Astrocyte (in vitro differentiated cells and primary cell): ENCODE measurements around the gene PTPN6. TPM values are rescaled to one million over a fixed set of nuclear protein-coding genes. Genes with fewer than 3 reads are reported as not detected.

Experiments used
- DNase-seq: peaks from one replicate; pipeline ENCODE4 v3.0.0-alpha.2; 2010; ENCODE audit warnings: low read depth
- FAIRE-seq: peaks from 2 replicates; lab custom pipeline; 2011; peaks lifted over from hg19 to GRCh38; lab: Jason Lieb, UNC
- H2AFZ ChIP-seq: 2 replicates; pipeline ENCODE4 v1.6.0; 2012; ENCODE audit warnings: low read depth, low read length, inconsistent platforms
- H3K27ac ChIP-seq: 2 replicates; pipeline ENCODE4 v1.5.1; 2011; ENCODE audit warnings: low read depth, low read length, inconsistent platforms
- H3K27me3 ChIP-seq: 2 replicates; pipeline ENCODE4 v1.6.0; 2011; ENCODE audit warnings: low read length, inconsistent platforms; ENCODE audit not compliant: insufficient read depth
- H3K36me3 ChIP-seq: 2 replicates; pipeline ENCODE4 v1.5.1; 2011; ENCODE audit warnings: low read length, inconsistent platforms; ENCODE audit not compliant: insufficient read depth
- H3K4me1 ChIP-seq: 2 replicates; pipeline ENCODE4 v1.5.1; 2011; ENCODE audit warnings: low read length, inconsistent platforms; ENCODE audit not compliant: insufficient read depth
- H3K4me2 ChIP-seq: 2 replicates; pipeline ENCODE4 v1.6.0; 2012; ENCODE audit warnings: low read length, inconsistent platforms
- H3K4me3 ChIP-seq: 2 replicates; pipeline ENCODE4 v1.5.1; 2011; ENCODE audit warnings: low read depth, mild to moderate bottlenecking, low read length, inconsistent platforms; ENCODE audit not compliant: insufficient read depth
- H3K79me2 ChIP-seq: 2 replicates; pipeline ENCODE4 v1.6.0; 2012; ENCODE audit warnings: mild to moderate bottlenecking, low read length, inconsistent platforms; ENCODE audit not compliant: insufficient read depth
- H3K9ac ChIP-seq: 2 replicates; pipeline ENCODE4 v1.6.0; 2012; ENCODE audit warnings: mild to moderate bottlenecking, low read length, inconsistent platforms
- H3K9me3 ChIP-seq: 2 replicates; pipeline ENCODE4 v1.5.1; 2012; ENCODE audit warnings: low read depth, mild to moderate bottlenecking, low read length, inconsistent platforms; ENCODE audit not compliant: insufficient read depth
- H4K20me1 ChIP-seq: 2 replicates; pipeline ENCODE4 v1.6.0; 2012; ENCODE audit warnings: low read length, inconsistent platforms; ENCODE audit not compliant: insufficient read depth
- H3K27ac Mint-ChIP-seq: one replicate; pipeline ENCODE4 v1.8.0; 2021; ENCODE audit warnings: mild to moderate bottlenecking, mixed read lengths; ENCODE audit not compliant: unreplicated experiment
- H3K27me3 Mint-ChIP-seq: one replicate; pipeline ENCODE4 v1.8.0; 2021; ENCODE audit warnings: low read depth, mixed read lengths; ENCODE audit not compliant: unreplicated experiment
- H3K36me3 Mint-ChIP-seq: one replicate; pipeline ENCODE4 v1.8.0; 2021; ENCODE audit warnings: low read depth, mixed read lengths; ENCODE audit not compliant: unreplicated experiment
- H3K4me1 Mint-ChIP-seq: one replicate; pipeline ENCODE4 v1.8.0; 2021; ENCODE audit warnings: low read depth, mixed read lengths; ENCODE audit not compliant: unreplicated experiment
- H3K4me3 Mint-ChIP-seq: one replicate; pipeline ENCODE4 v1.8.0; 2021; ENCODE audit warnings: mild to moderate bottlenecking, moderate library complexity, mixed read lengths; ENCODE audit not compliant: unreplicated experiment
- H3K9me3 Mint-ChIP-seq: one replicate; pipeline ENCODE4 v1.8.0; 2021; ENCODE audit warnings: mild to moderate bottlenecking, mixed read lengths; ENCODE audit not compliant: unreplicated experiment
- CTCF ChIP-seq: IDR thresholded peaks from 2 replicates; pipeline ENCODE4 v1.5.1; 2011; ENCODE audit warnings: low read depth, mild to moderate bottlenecking, inconsistent platforms, low read length, moderate library complexity; ENCODE audit not compliant: insufficient read depth
- EZH2 ChIP-seq: IDR thresholded peaks from 2 replicates; pipeline ENCODE4 v1.6.1; 2012; ENCODE audit warnings: mild to moderate bottlenecking, low read length, inconsistent platforms; ENCODE audit not compliant: insufficient read depth
- total RNA-seq: library from RNA; stranded (reverse); gene quantifications from 2 replicates; pipeline ENCODE4 v1.2.1, GENCODE V29; 2021

PTPN6 gene
- total RNA-seq, 1 donor from 2014 or later: 8.9 TPM

GRCh38 chr12:7004287-7004803, 53.2 kb downstream of the PTPN6 start:
- Histone ChIP-seq H3K36me3 (peaks cover 2% of the 10 kb centered on the region), H4K20me1 (peaks cover 8% of the 10 kb centered on the region), H3K4me3 (no peak overlapping the region), H2AFZ (no peak overlapping the region), H3K4me1 (no peaks in the 10 kb centered on the region), H3K27me3 (no peaks in the 10 kb centered on the region), H3K9me3 (no peaks in the 10 kb centered on the region), H3K79me2 (no peaks in the 10 kb centered on the region), H3K4me2 (no peak overlapping the region), H3K27ac (no peak overlapping the region), H3K9ac (no peak overlapping the region)
- FAIRE-seq (no peak), DNase-seq (no peak)
- TF ChIP-seq CTCF: no peak
- no peak for TF ChIP-seq EZH2
- Mint-ChIP-seq H3K36me3 (no peaks in the 10 kb centered on the region), H3K4me1 (no peaks in the 10 kb centered on the region), H3K4me3 (no peak overlapping the region), H3K27ac (no peak overlapping the region), H3K9me3 (no peaks in the 10 kb centered on the region), H3K27me3 (no peaks in the 10 kb centered on the region)

DNA sequence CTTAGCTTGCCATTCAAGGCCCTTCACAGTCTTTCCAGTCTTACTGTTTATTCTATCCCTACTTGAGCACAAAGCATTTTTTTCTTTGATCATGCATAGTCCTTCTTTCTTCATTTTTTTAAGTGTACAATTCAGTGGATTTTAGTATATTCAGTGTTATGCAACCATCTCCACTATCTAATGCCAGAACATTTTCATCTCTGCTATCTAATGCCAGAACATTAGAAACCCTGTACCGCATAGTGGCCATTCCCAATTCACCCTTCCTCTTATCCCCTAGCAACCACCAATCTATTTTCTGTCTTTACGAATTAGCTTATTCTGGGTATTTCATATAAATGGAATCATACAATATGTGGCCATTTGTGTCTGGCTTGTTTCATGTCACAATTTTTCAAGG, 53.7 kb downstream of the PTPN6 start:
- no peak overlapping the region for H2AFZ ChIP-seq
- Mint-ChIP-seq H3K4me3 (no peak overlapping the region), H3K4me1 (no peaks in the 10 kb centered on the region), H3K9me3 (no peaks in the 10 kb centered on the region), H3K36me3 (no peaks in the 10 kb centered on the region), H3K27me3 (no peaks in the 10 kb centered on the region), H3K27ac (no peak overlapping the region)
- no peak for TF ChIP-seq EZH2
- H4K20me1 ChIP-seq: peaks cover 8% of the 10 kb centered on the region
- FAIRE-seq (no peak), DNase-seq (no peak)
- H3K4me2 ChIP-seq: no peak overlapping the region
- H3K4me3 ChIP-seq: no peak overlapping the region
- peaks cover 2% of the 10 kb centered on the region for H3K36me3 ChIP-seq
- H3K27ac ChIP-seq: no peak overlapping the region
- H3K9me3 ChIP-seq: no peaks in the 10 kb centered on the region
- H3K79me2 ChIP-seq: no peaks in the 10 kb centered on the region
- no peak overlapping the region for H3K9ac ChIP-seq
- H3K4me1 ChIP-seq: no peaks in the 10 kb centered on the region
- H3K27me3 ChIP-seq: no peaks in the 10 kb centered on the region

GRCh38 chr12:7005311-7005710, 54.2 kb downstream of the PTPN6 start:
- Histone ChIP-seq H3K79me2 (no peaks in the 10 kb centered on the region), H3K9ac (no peak overlapping the region), H2AFZ (no peak overlapping the region), H3K4me3 (no peak overlapping the region), H4K20me1 (peaks cover 8% of the 10 kb centered on the region), H3K4me1 (no peaks in the 10 kb centered on the region), H3K27ac (no peak overlapping the region), H3K27me3 (no peaks in the 10 kb centered on the region), H3K4me2 (no peak overlapping the region), H3K36me3 (peaks cover 2% of the 10 kb centered on the region), H3K9me3 (no peaks in the 10 kb centered on the region)
- no peak for FAIRE-seq
- Mint-ChIP-seq H3K9me3 (no peaks in the 10 kb centered on the region), H3K4me3 (no peak overlapping the region), H3K27ac (no peak overlapping the region), H3K27me3 (no peaks in the 10 kb centered on the region), H3K36me3 (no peaks in the 10 kb centered on the region), H3K4me1 (no peaks in the 10 kb centered on the region)
- no peak for DNase-seq
- TF ChIP-seq EZH2 (no peak), CTCF (no peak)
